Adrenal gland (tissue), 12 donors: ENCODE data around the gene PTRH2. TPM values are rescaled to one million over a fixed set of nuclear protein-coding genes. Genes with fewer than 3 reads are reported as not detected.

ENCODE experiments used
- DNase-seq, 7 donors: peaks; one replicate each; pipeline ENCODE4 v3.0.0-alpha.2; 2019 to 2020
- H3K27ac ChIP-seq, 5 donors: fragments of 200-600 bp; sonication (generic) in 4 of 5; 1 replicate in 3 of 5; 2 replicates in 2 of 5; pipeline versions ENCODE4 v1.5.1 to v1.8.0; 2016 to 2020; ENCODE audit warnings: mild to moderate bottlenecking in 1 of 5
- H3K27me3 ChIP-seq: fragments of 200-600 bp; 2 replicates; pipeline ENCODE4 v1.8.0; 2021
- H3K36me3 ChIP-seq, 2 donors: fragments of 200-600 bp; replicated peaks in 1 of 2; 1 replicate in 1 of 2; 2 replicates in 1 of 2; pipeline versions ENCODE4 v1.5.1 to v1.8.0; 2018 to 2022
- H3K4me1 ChIP-seq, 2 donors: fragments of 200-600 bp; replicated peaks in 1 of 2; 1 replicate in 1 of 2; 2 replicates in 1 of 2; pipeline versions ENCODE4 v1.5.1 to v1.8.0; 2018 to 2021
- H3K4me3 ChIP-seq, 4 donors: fragments of 200-600 bp; sonication (generic) in 3 of 4; one replicate each; pipeline ENCODE4 v1.5.1; 2016 to 2018
- H3K9me3 ChIP-seq, 3 donors: fragments of 200-600 bp; sonication (generic) in 1 of 3; replicated peaks in 1 of 3; 1 replicate in 2 of 3; 2 replicates in 1 of 3; pipeline versions ENCODE4 v1.5.1 to v1.8.0; 2016 to 2021
- POLR2A ChIP-seq, 2 donors: fragments of 450-650 bp; IDR thresholded peaks; one replicate each; pipeline ENCODE4 v1.6.1; 2017; ENCODE audit warnings: antibody characterized with exemption in 2 of 2, mild to moderate bottlenecking in 2 of 2, moderate library complexity in 1 of 2
- WGBS, 4 donors: extraction: QIAGEN DNeasy Blood & Tissue Kit in 2 of 4; methylation state at CpG; one replicate each; pipeline versions ENCODE4 v1.1.5 to v1.1.7; 2013 to 2017; 5-methylcytosine and 5-hydroxymethylcytosine counted together
- intact Hi-C, 2 donors: fragments of 100-400 bp; cut with DNase I; formaldehyde crosslinking; loops; one replicate each; pipeline versions ENCODE4 v1.14.1 to v1.15.0; 2022 to 2023
- polyA plus RNA-seq, 3 donors: library from polyadenylated mRNA; stranded (reverse); fragments of 200-250 nt in 2 of 3; fragments of 350-450 nt in 1 of 3; fragmentation: Illumina TruSeq in 1 of 3; extraction: RNeasy Lipid Tissue Mini Kit (QIAGEN cat#74804) in 1 of 3; gene quantifications; one replicate each; pipeline ENCODE4 v1.2.3, GENCODE V29; 2013 to 2014
- total RNA-seq, 9 donors: library from RNA; depleted of rRNA in 4 of 9; stranded (reverse); fragments of >200 nt in 4 of 9; fragments of 120-200 nt in 1 of 9; fragmentation: NEBNext Ultra II Directional in 1 of 9; extraction: Animal tissue kit (Norgen Biotek cat#: 25700) in 1 of 9; gene quantifications; one replicate each; pipeline versions ENCODE4 v1.1.0 to v1.2.4, GENCODE V29; 2013 to 2023
- TF ChIP-seq, protein P1 (sequence below), 6 experiments: fragments of 450-650 bp in 4 of 6; fragments of 200-600 bp in 2 of 6; sonication (generic) in 1 of 6; IDR thresholded peaks; 1 replicate in 5 of 6; 2 replicates in 1 of 6; pipeline versions ENCODE4 v1.5.1 to v1.8.0; 2016 to 2021; ENCODE audit warnings: antibody characterized with exemption in 6 of 6, mild to moderate bottlenecking in 2 of 6, moderate library complexity in 1 of 6
- donor health status: healthy with polysubstance abuse.
- donor health status: Bipolar disorder and iron deficiency.
- donor health status: DM: yes; HTN: yes; CAD: no.
- donor health status: DM: no; HTN: no; CAD: no.
- donor health status: DM: no; HTN: no; CAD: no.
- donor health status: DM: yes; HTN: yes; CAD: no.

The PTRH2 gene
- total and polyA plus RNA-seq, 12 donors: 17.9 to 96.7 (median 30.4) TPM

DNA sequence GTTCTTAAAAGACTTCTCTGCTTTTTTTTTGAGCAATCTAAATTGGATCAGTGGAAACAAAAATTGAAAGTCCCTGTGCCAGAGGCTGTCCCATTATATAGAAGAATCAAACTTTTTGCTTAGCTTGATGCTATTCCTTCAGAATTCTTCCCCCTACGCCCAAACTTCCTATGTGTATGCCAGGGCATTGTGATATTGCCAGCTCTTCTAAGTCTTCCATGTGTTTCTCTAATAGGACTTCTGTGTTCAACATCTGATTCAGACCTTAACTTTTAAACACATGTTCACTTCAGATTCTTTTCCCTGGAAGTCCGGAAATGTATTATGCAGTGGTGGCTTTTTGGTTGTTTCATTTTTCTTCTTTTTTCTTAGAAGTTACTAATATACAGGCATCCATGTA lies 18.7 kb downstream of the PTRH2 start:
- TF ChIP-seq POLR2A (IDR thresholded peaks at IDR 0.05): no peak
- intact Hi-C loops: no loop called here
- Histone ChIP-seq H3K9me3 (no peaks in the 10 kb centered on the region), H3K27ac (no peak overlapping the region), H3K4me1 (no peaks in the 10 kb centered on the region), H3K4me3 (no peak overlapping the region), H3K27me3 (no peaks in the 10 kb centered on the region), H3K36me3 (peaks cover 0 to 94% of the 10 kb centered on the region in 2 donors)
- DNase-seq: no peak
- 84 to 91% (median 88%) methylated on average over 2 of the region's 2 CpGs for WGBS, 4 donors

DNA sequence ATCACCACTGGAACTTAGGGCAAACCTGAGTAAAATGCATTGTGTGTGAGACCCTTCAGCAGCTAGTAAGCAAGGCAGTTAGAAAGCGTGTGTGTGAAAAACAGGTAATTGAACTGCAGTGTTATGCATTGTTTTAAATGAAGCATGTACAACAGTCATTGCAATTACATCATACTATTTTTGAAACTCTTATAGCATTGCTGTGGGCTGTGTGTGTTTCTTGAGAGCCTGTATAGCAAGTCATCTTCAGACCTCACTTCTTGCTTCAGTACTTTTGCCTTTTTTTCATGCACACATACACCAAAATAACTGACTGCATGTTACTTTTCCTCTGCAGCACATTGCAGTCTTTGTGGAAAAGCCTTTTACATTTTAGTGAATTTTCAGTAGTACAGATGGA lies 19.2 kb downstream of the PTRH2 start:
- 91 to 97% (median 94%) methylated on average over 1 of the region's 1 CpG for WGBS, 4 donors
- DNase-seq: no peak
- no peak overlapping the region for H3K27ac ChIP-seq
- no peaks in the 10 kb centered on the region for H3K4me1 ChIP-seq
- no peak overlapping the region for H3K4me3 ChIP-seq
- no peaks in the 10 kb centered on the region for H3K27me3 ChIP-seq
- H3K9me3 ChIP-seq: no peaks in the 10 kb centered on the region
- TF ChIP-seq POLR2A (IDR thresholded peaks at IDR 0.05): no peak
- TF ChIP-seq, protein P1, sequence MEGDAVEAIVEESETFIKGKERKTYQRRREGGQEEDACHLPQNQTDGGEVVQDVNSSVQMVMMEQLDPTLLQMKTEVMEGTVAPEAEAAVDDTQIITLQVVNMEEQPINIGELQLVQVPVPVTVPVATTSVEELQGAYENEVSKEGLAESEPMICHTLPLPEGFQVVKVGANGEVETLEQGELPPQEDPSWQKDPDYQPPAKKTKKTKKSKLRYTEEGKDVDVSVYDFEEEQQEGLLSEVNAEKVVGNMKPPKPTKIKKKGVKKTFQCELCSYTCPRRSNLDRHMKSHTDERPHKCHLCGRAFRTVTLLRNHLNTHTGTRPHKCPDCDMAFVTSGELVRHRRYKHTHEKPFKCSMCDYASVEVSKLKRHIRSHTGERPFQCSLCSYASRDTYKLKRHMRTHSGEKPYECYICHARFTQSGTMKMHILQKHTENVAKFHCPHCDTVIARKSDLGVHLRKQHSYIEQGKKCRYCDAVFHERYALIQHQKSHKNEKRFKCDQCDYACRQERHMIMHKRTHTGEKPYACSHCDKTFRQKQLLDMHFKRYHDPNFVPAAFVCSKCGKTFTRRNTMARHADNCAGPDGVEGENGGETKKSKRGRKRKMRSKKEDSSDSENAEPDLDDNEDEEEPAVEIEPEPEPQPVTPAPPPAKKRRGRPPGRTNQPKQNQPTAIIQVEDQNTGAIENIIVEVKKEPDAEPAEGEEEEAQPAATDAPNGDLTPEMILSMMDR (IDR thresholded peaks at IDR 0.05): no peak
- H3K36me3 ChIP-seq: peaks cover 0 to 94% of the 10 kb centered on the region in 2 donors
- intact Hi-C loops: no loop called here

DNA sequence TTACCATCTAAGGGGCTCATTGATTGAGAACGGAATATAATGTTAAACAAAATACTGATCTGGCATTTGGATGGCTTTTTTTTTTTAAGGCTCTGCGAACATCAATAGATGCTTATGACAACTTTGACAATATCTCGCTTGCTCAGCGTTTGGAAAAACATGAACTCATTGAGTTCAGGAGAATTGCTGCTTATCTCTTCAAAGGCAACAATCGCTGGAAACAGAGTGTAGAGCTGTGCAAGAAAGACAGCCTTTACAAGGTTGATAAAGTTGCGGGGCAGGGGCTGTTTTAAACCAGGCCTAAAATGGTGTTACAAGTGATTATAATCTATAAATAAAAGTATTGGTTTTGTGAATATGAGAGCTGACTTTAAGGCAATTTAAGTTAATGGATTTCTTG lies 22.3 kb downstream of the PTRH2 start:
- H3K27ac ChIP-seq: no peak overlapping the region
- 79 to 86% (median 84%) methylated on average over 6 of the region's 6 CpGs for WGBS, 4 donors
- H3K4me1 ChIP-seq: no peaks in the 10 kb centered on the region
- no peak for DNase-seq
- no peaks in the 10 kb centered on the region for H3K27me3 ChIP-seq
- H3K9me3 ChIP-seq: no peaks in the 10 kb centered on the region
- H3K36me3 ChIP-seq: peaks cover 0 to 94% of the 10 kb centered on the region in 2 donors
- H3K4me3 ChIP-seq: no peak overlapping the region
- intact Hi-C loops: no loop called here
- TF ChIP-seq POLR2A (IDR thresholded peaks at IDR 0.05): no peak
- TF ChIP-seq, protein P1 (IDR thresholded peaks at IDR 0.05): no peak

DNA sequence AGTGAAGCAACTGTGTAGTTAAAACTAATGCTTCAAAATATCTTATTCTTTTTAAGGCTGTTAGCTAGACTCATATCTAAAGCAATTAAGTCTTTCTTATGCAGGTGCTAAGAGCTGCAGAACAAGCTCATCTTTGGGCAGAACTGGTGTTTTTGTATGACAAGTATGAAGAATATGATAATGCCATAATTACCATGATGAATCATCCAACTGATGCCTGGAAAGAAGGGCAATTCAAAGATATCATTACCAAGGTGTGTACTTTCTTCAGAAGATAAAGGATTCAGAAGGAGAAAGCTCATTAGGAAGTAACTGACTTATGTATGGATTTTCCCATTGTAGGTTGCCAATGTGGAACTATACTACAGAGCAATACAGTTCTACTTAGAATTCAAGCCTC lies 23.9 kb downstream of the PTRH2 start:
- Histone ChIP-seq H3K9me3 (no peaks in the 10 kb centered on the region), H3K36me3 (peaks cover 0 to 100% of the 10 kb centered on the region in 2 donors), H3K4me1 (no peaks in the 10 kb centered on the region), H3K27ac (no peak overlapping the region), H3K4me3 (no peak overlapping the region), H3K27me3 (no peaks in the 10 kb centered on the region)
- intact Hi-C loops: no loop called here
- TF ChIP-seq POLR2A (IDR thresholded peaks at IDR 0.05): no peak
- TF ChIP-seq, protein P1 (IDR thresholded peaks at IDR 0.05): no peak
- DNase-seq: no peak

DNA sequence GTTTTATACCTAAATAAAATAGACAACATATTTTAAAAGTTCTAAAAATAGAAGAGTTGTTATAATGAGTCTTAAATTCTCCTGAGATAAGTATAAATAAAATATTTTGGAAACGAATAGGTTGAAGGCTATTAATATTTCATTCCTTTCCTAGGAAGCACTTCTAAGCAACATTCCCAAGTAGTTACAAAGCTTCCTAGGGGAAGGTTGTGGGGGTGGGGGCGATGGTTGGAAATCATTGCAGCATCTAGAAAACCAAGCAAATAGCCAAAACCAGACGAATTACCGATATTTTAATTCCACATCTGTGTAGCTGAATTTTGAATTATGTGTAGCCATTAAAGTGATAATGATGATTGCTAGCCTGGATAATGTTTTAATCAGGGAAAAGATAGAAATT lies 26.9 kb downstream of the PTRH2 start:
- intact Hi-C loops: no loop called here

More for the DNA sequence above, 26.9 kb downstream of the PTRH2 start:
- no peak for TF ChIP-seq POLR2A (IDR thresholded peaks at IDR 0.05)
- TF ChIP-seq, protein P1 (IDR thresholded peaks at IDR 0.05): no peak
- no peaks in the 10 kb centered on the region for H3K4me1 ChIP-seq
- H3K36me3 ChIP-seq: peaks cover 0 to 99% of the 10 kb centered on the region in 2 donors
- no peak overlapping the region for H3K4me3 ChIP-seq
- DNase-seq: no peak
- 68 to 76% (median 73%) methylated on average over 4 of the region's 4 CpGs for WGBS, 4 donors
- no peaks in the 10 kb centered on the region for H3K9me3 ChIP-seq
- H3K27me3 ChIP-seq: no peaks in the 10 kb centered on the region
- no peak overlapping the region for H3K27ac ChIP-seq
